ENCODE data around the gene NAA40. TPM values are rescaled to one million over a fixed set of nuclear protein-coding genes. Genes with fewer than 3 reads are reported as not detected.
"Not testable (repeated sequence)": the region's sequence is repeated elsewhere in the genome, so short reads cannot be mapped to it uniquely, and the experiment has no call there.

The NAA40 gene
- total and polyA plus RNA-seq, 2 donors (not counting 1 experiment from before 2014, with no cell fraction given), result 9.2 to 19.7 TPM

DNA sequence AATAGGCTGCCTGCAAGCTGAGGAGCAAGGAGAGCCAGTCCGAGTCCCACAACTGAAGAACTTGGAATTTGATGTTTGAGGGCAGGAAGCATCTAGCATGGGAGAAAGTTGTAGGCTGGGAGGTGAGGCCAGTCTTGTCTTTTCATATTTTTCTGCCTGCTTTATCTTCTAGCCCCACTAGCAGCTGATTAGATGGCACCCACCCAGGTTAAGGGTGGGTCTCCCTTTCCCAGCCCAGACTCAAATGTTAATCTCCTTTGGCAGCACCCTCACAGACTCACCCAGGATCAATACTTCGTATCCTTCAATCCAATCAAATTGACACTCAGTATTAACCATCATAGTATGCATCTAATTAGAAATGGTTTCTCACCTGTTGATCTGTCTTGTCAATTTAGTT lies 30.7 kb downstream of the NAA40 start:
- TF ChIP-seq EZH2 (IDR thresholded peaks at IDR 0.05; ENCODE audit: low read length, missing control alignments), result no peak
- no peak for TF ChIP-seq CTCF (conservative IDR thresholded peaks at IDR 0.05 in 1 of 2, IDR thresholded peaks at IDR 0.05 in 1 of 2; ENCODE audit: low read depth in 1 of 2, low read length in 2 of 2)
- no peak for DNase-seq (ENCODE audit: low read depth in 2 of 2)
- no peaks in the 10 kb centered on the region for H3K36me3 ChIP-seq (ENCODE audit: control insufficient read depth, insufficient read depth, low read length)
- H3K4me1 ChIP-seq (ENCODE audit: control insufficient read depth, extremely low read depth, insufficient read depth, low read length), result no peaks in the 10 kb centered on the region
- no peaks in the 10 kb centered on the region for H4K20me1 ChIP-seq (ENCODE audit: control insufficient read depth, extremely low read depth, insufficient read depth, low read length)
- peaks cover under 1% of the 10 kb centered on the region for H3K79me2 ChIP-seq (ENCODE audit: control insufficient read depth, insufficient read depth, low read length)
- H2AFZ ChIP-seq (ENCODE audit: low read length), result no peak overlapping the region
- no peak overlapping the region for H3K4me2 ChIP-seq (ENCODE audit: extremely low read depth, insufficient read depth, low read length)
- H3K9ac ChIP-seq (ENCODE audit: insufficient read depth, low read length), result no peak overlapping the region
- H3K27me3 ChIP-seq (ENCODE audit: control insufficient read depth, insufficient read depth, low read length), result no peaks in the 10 kb centered on the region
- no peak overlapping the region for H3K27ac ChIP-seq (ENCODE audit: insufficient read depth, low read length)
- H3K4me3 ChIP-seq (replicated peaks in 1 of 4; ENCODE audit: control extremely low read depth in 1 of 4, insufficient read depth in 1 of 4, low read depth in 3 of 4, low read length in 4 of 4), result no peak overlapping the region
- no peaks in the 10 kb centered on the region for H3K9me3 ChIP-seq (ENCODE audit: control insufficient read depth, insufficient read depth, low read depth, low read length)

- Histone ChIP-seq H3K4me3 (replicated peaks in 1 of 4; ENCODE audit: control extremely low read depth in 1 of 4, insufficient read depth in 1 of 4, low read depth in 3 of 4, low read length in 4 of 4) (no peak overlapping the region), H4K20me1 (ENCODE audit: control insufficient read depth, extremely low read depth, insufficient read depth, low read length) (no peaks in the 10 kb centered on the region), H3K9me3 (ENCODE audit: control insufficient read depth, insufficient read depth, low read depth, low read length) (no peaks in the 10 kb centered on the region), H3K79me2 (ENCODE audit: control insufficient read depth, insufficient read depth, low read length) (peaks cover 14% of the 10 kb centered on the region), H3K27me3 (ENCODE audit: control insufficient read depth, insufficient read depth, low read length) (no peaks in the 10 kb centered on the region), H2AFZ (ENCODE audit: low read length) (no peak overlapping the region), H3K36me3 (ENCODE audit: control insufficient read depth, insufficient read depth, low read length) (no peaks in the 10 kb centered on the region), H3K27ac (ENCODE audit: insufficient read depth, low read length) (no peak overlapping the region), H3K4me2 (ENCODE audit: extremely low read depth, insufficient read depth, low read length) (no peak overlapping the region), H3K4me1 (ENCODE audit: control insufficient read depth, extremely low read depth, insufficient read depth, low read length) (peaks cover under 1% of the 10 kb centered on the region), H3K9ac (ENCODE audit: insufficient read depth, low read length) (no peak overlapping the region)
- TF ChIP-seq CTCF (conservative IDR thresholded peaks at IDR 0.05 in 1 of 2, IDR thresholded peaks at IDR 0.05 in 1 of 2; ENCODE audit: low read depth in 1 of 2, low read length in 2 of 2) (no peak), EZH2 (IDR thresholded peaks at IDR 0.05; ENCODE audit: low read length, missing control alignments) (no peak)
- DNase-seq (ENCODE audit: low read depth in 2 of 2), result no peak
Observed at GRCh38 chr11:63970902-63971301, 32.1 kb downstream of the NAA40 start.

DNA sequence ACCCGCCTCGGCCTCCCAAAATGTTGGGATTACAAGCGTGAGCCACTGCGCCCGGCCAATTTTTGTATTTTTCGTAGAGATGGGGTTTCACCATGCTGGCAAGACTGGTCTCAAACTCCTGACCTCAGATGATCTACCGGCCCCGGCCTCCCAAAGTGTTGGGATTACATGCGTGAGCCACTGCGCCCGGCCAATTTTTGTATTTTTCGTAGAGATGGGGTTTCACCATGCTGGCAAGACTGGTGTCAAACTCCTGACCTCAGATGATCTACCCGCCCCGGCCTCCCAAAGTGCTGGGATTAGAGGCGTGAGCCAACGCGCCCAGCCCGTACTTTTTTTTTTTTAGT lies 35.1 kb downstream of the NAA40 start:
- not testable (repeated sequence) for H3K27me3 ChIP-seq (ENCODE audit: control insufficient read depth, insufficient read depth, low read length); H3K36me3 ChIP-seq (ENCODE audit: control insufficient read depth, insufficient read depth, low read length); H4K20me1 ChIP-seq (ENCODE audit: control insufficient read depth, extremely low read depth, insufficient read depth, low read length); H3K4me1 ChIP-seq (ENCODE audit: control insufficient read depth, extremely low read depth, insufficient read depth, low read length); H3K4me2 ChIP-seq (ENCODE audit: extremely low read depth, insufficient read depth, low read length); H2AFZ ChIP-seq (ENCODE audit: low read length); DNase-seq (ENCODE audit: low read depth in 2 of 2); H3K4me3 ChIP-seq (replicated peaks in 1 of 4; ENCODE audit: control extremely low read depth in 1 of 4, insufficient read depth in 1 of 4, low read depth in 3 of 4, low read length in 4 of 4); H3K9ac ChIP-seq (ENCODE audit: insufficient read depth, low read length); H3K27ac ChIP-seq (ENCODE audit: insufficient read depth, low read length); H3K9me3 ChIP-seq (ENCODE audit: control insufficient read depth, insufficient read depth, low read depth, low read length)
- H3K79me2 ChIP-seq (ENCODE audit: control insufficient read depth, insufficient read depth, low read length), result peaks cover 38% of the 10 kb centered on the region
